HepG2 (cell line): ENCODE measurements around the gene CCDC70.

ENCODE experiments used
- BCL6 ChIP-seq: IDR thresholded peaks from 2 replicates; pipeline ENCODE4 v1.6.1; 2016; ENCODE audit warnings: missing genetic modification reagents, missing compliant biosample characterization
- CEBPB ChIP-seq: IDR thresholded peaks from 2 replicates; pipeline ENCODE4 v1.6.1; 2011; ENCODE audit warnings: low read depth, low read length, improper control_type of control experiment, borderline replicate concordance
- ESRRA ChIP-seq: sonication (generic); formaldehyde crosslinking; IDR thresholded peaks from 2 replicates; pipeline ENCODE4 v1.5.1; 2020; ENCODE audit warnings: mild to moderate bottlenecking, low read depth, missing genetic modification reagents
- EZH2 ChIP-seq: conservative IDR thresholded peaks from 2 replicates; pipeline ENCODE4 v1.6.1; 2012; ENCODE audit warnings: mild to moderate bottlenecking, low read depth, low read length, moderate library complexity
- FIP1L1 ChIP-seq: fragments of 200-400 bp; formaldehyde crosslinking; IDR thresholded peaks from 2 replicates; pipeline ENCODE4 v1.6.1; 2018; ENCODE audit warnings: low read depth, mild to moderate bottlenecking, low read length, moderate library complexity, borderline replicate concordance; ENCODE audit not compliant: insufficient read depth
- KLF6 ChIP-seq: IDR thresholded peaks from 2 replicates; pipeline ENCODE4 v1.8.0; 2016; ENCODE audit warnings: missing biosample characterization, missing genetic modification reagents
- MZF1 ChIP-seq: sonication (generic); formaldehyde crosslinking; IDR thresholded peaks from 2 replicates; pipeline ENCODE4 v1.8.1; 2023; ENCODE audit warnings: mild to moderate bottlenecking, missing genetic modification reagents, borderline replicate concordance
- NFE2L2 ChIP-seq: fragments of 150-350 bp; IDR thresholded peaks from 2 replicates; pipeline ENCODE4 v1.6.1; 2014; ENCODE audit warnings: low read length
- NFIB ChIP-seq: sonication (generic); formaldehyde crosslinking; IDR thresholded peaks from 2 replicates; pipeline ENCODE4 v1.9.0; 2021; ENCODE audit warnings: missing genetic modification reagents, mild to moderate bottlenecking, borderline replicate concordance
- POLR2AphosphoS5 ChIP-seq: IDR thresholded peaks from 2 replicates; pipeline ENCODE4 v1.6.1; 2012; ENCODE audit warnings: low read depth, low read length
- RORA ChIP-seq: sonication (generic); formaldehyde crosslinking; IDR thresholded peaks from 2 replicates; pipeline ENCODE4 v1.5.0; 2020; ENCODE audit warnings: mild to moderate bottlenecking, missing genetic modification reagents, moderate library complexity
- SRSF4 ChIP-seq: fragments of 200-400 bp; formaldehyde crosslinking; IDR thresholded peaks from one replicate; pipeline ENCODE4 v1.6.1; 2018; ENCODE audit warnings: mild to moderate bottlenecking, low read depth, low read length, moderate library complexity; ENCODE audit not compliant: poor library complexity, severe bottlenecking
- ZNF274 ChIP-seq: sonication (generic); formaldehyde crosslinking; IDR thresholded peaks from 2 replicates; pipeline ENCODE4 v1.5.1; 2020; ENCODE audit warnings: mild to moderate bottlenecking, missing genetic modification reagents
- TF ChIP-seq, protein P1 (sequence below), 2 experiments: sonication (generic) in 1 of 2; formaldehyde crosslinking in 1 of 2; IDR thresholded peaks; 2 replicates each; pipeline versions ENCODE4 v1.5.1 to v1.6.1; 2011 to 2020; ENCODE audit warnings: borderline replicate concordance in 1 of 2, low read depth in 1 of 2, low read length in 1 of 2, mild to moderate bottlenecking in 1 of 2, missing genetic modification reagents in 1 of 2, moderate library complexity in 1 of 2

DNA sequence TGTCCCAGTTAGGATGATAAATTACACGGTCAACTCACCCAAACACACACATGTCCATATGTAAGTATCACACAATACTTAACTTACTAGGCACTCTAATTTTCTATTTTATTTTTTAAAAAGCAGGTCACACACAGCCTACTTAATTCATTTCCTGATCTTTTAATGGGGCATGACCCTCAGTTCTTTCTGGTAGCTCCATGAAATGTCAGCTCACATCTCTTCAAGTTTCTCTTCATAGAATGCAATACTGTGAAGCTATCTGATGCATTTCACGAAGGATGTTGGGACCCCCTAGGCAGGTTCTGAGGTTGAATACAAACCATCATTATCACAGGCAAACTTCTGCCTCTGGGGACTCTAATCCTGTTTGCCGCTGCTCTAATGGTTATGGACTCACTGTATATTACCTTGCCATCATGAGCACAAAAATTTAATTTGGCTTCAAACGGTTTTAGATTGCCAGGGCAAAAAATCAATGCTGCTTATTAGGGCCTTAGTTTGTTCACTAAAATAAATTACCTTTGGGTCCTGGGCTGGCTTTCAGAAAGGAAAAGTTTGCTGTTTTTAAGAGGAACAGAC lies 41.7 kb upstream of the CCDC70 start:
- TF ChIP-seq FIP1L1 (no peak), EZH2 (no peak), NFE2L2 (no peak), KLF6 (CRISPR knock-in tag) (no peak), ZNF274 (no peak), MZF1 (no peak), BCL6 (CRISPR knock-in tag) (no peak), CEBPB (no peak), POLR2AphosphoS5 (no peak), RORA (CRISPR knock-in tag) (no peak), SRSF4 (no peak), NFIB (no peak), ESRRA (CRISPR knock-in tag) (no peak)
- TF ChIP-seq, protein P1, sequence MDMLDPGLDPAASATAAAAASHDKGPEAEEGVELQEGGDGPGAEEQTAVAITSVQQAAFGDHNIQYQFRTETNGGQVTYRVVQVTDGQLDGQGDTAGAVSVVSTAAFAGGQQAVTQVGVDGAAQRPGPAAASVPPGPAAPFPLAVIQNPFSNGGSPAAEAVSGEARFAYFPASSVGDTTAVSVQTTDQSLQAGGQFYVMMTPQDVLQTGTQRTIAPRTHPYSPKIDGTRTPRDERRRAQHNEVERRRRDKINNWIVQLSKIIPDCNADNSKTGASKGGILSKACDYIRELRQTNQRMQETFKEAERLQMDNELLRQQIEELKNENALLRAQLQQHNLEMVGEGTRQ (IDR thresholded peaks at IDR 0.05; ENCODE audit: low read depth, low read length) = no peak
- TF ChIP-seq, protein P1 (CRISPR knock-in tag; IDR thresholded peaks at IDR 0.05; ENCODE audit: borderline replicate concordance) = no peak
